DND-41 (cell line): ENCODE measurements around the gene SLC10A7.

ENCODE experiments used
- ATAC-seq: fragments of 200-7000 bp; cut with Tn5 transposase; 3 replicates; pipeline ENCODE4 v1.9.1; 2021; ENCODE audit warnings: low read depth; ENCODE audit not compliant: insufficient read depth
- DNase-seq: peaks from one replicate; pipeline ENCODE4 v3.0.0-alpha.2; 2020
- H2AFZ ChIP-seq: 2 replicates; pipeline ENCODE4 v1.6.0; 2012; ENCODE audit warnings: low read depth, low read length
- H3K27ac ChIP-seq: 2 replicates; pipeline ENCODE4 v1.5.1; 2012; ENCODE audit warnings: low read length, inconsistent platforms
- H3K27me3 ChIP-seq: fragments of 200-600 bp; sonication (generic); 2 replicates; pipeline ENCODE4 v1.6.0; 2012; ENCODE audit warnings: low read length, mild to moderate bottlenecking, inconsistent platforms; ENCODE audit not compliant: insufficient read depth, poor library complexity
- H3K36me3 ChIP-seq: 2 replicates; pipeline ENCODE4 v1.5.1; 2012; ENCODE audit warnings: low read length, inconsistent platforms; ENCODE audit not compliant: insufficient read depth
- H3K4me1 ChIP-seq: 2 replicates; pipeline ENCODE4 v1.5.1; 2012; ENCODE audit warnings: mild to moderate bottlenecking, low read length; ENCODE audit not compliant: insufficient read depth
- H3K4me2 ChIP-seq: 2 replicates; pipeline ENCODE4 v1.6.0; 2012; ENCODE audit warnings: mild to moderate bottlenecking, moderate library complexity, low read length, inconsistent platforms; ENCODE audit not compliant: insufficient read depth
- H3K4me3 ChIP-seq, 2 experiments: fragments of 200-600 bp in 1 of 2; shearing (Covaris generic) in 1 of 2; 2 replicates each; pipeline ENCODE4 v1.5.1; 2012 to 2016; ENCODE audit warnings: inconsistent platforms in 2 of 2, low read length in 2 of 2, mild to moderate bottlenecking in 2 of 2, low read depth in 1 of 2, moderate library complexity in 1 of 2
- H3K79me2 ChIP-seq: 2 replicates; pipeline ENCODE4 v1.6.0; 2012; ENCODE audit warnings: low read length, inconsistent platforms; ENCODE audit not compliant: insufficient read depth
- H3K9ac ChIP-seq: 2 replicates; pipeline ENCODE4 v1.6.0; 2012; ENCODE audit warnings: low read depth, mild to moderate bottlenecking, inconsistent platforms, low read length, moderate library complexity
- H3K9me3 ChIP-seq: 2 replicates; pipeline ENCODE4 v1.5.1; 2012; ENCODE audit warnings: low read length, moderate library complexity, mild to moderate bottlenecking, inconsistent platforms; ENCODE audit not compliant: insufficient read depth, severe bottlenecking
- H4K20me1 ChIP-seq: 2 replicates; pipeline ENCODE4 v1.6.0; 2012; ENCODE audit warnings: low read length; ENCODE audit not compliant: insufficient read depth
- EZH2 ChIP-seq: IDR thresholded peaks from 3 replicates; pipeline ENCODE4 v1.6.1; 2012; ENCODE audit warnings: borderline replicate concordance, low read depth, mild to moderate bottlenecking, moderate library complexity, low read length, inconsistent platforms; ENCODE audit not compliant: severe bottlenecking
- TF ChIP-seq, protein P1 (sequence below): IDR thresholded peaks from 2 replicates; pipeline ENCODE4 v1.5.1; 2012; ENCODE audit warnings: borderline replicate concordance, low read length, moderate library complexity, mild to moderate bottlenecking; ENCODE audit not compliant: poor library complexity, severe bottlenecking; ENCODE audit errors: extremely low read depth

The SLC10A7 gene

DNA sequence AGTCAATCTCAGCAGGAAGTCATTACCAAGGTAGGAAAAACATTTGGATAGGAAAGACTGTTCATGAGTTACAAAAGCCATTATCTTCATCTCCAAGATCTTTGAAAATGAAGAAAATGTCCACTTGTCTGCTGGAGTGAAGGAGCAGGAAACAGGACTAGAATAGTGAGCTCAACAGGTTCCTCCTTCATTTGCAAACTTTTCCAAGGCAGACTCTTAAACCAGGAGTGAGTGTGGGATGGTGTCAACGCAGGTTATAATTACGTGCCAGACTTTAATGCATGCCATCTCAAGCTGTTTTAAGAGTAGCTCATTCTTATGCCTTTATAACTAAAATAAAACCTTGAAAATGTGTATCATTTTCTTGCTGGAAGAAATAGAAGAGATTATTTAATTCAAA lies 310.9 kb downstream of the SLC10A7 start:
- Histone ChIP-seq H2AFZ (no peak overlapping the region), H3K9me3 (no peaks in the 10 kb centered on the region), H3K4me3 (no peak overlapping the region), H3K27ac (no peak overlapping the region), H4K20me1 (no peaks in the 10 kb centered on the region), H3K4me1 (0 out of 2 replicates have a peak, but pooled peaks cover 3% of the 10 kb centered on the region), H3K79me2 (no peaks in the 10 kb centered on the region), H3K4me2 (no peak overlapping the region), H3K27me3 (peaks cover 10% of the 10 kb centered on the region), H3K9ac (no peak overlapping the region), H3K36me3 (no peaks in the 10 kb centered on the region)
- TF ChIP-seq, protein P1, sequence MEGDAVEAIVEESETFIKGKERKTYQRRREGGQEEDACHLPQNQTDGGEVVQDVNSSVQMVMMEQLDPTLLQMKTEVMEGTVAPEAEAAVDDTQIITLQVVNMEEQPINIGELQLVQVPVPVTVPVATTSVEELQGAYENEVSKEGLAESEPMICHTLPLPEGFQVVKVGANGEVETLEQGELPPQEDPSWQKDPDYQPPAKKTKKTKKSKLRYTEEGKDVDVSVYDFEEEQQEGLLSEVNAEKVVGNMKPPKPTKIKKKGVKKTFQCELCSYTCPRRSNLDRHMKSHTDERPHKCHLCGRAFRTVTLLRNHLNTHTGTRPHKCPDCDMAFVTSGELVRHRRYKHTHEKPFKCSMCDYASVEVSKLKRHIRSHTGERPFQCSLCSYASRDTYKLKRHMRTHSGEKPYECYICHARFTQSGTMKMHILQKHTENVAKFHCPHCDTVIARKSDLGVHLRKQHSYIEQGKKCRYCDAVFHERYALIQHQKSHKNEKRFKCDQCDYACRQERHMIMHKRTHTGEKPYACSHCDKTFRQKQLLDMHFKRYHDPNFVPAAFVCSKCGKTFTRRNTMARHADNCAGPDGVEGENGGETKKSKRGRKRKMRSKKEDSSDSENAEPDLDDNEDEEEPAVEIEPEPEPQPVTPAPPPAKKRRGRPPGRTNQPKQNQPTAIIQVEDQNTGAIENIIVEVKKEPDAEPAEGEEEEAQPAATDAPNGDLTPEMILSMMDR: no peak
- TF ChIP-seq EZH2: no peak
- DNase-seq (no peak), ATAC-seq (no peak)

DNA sequence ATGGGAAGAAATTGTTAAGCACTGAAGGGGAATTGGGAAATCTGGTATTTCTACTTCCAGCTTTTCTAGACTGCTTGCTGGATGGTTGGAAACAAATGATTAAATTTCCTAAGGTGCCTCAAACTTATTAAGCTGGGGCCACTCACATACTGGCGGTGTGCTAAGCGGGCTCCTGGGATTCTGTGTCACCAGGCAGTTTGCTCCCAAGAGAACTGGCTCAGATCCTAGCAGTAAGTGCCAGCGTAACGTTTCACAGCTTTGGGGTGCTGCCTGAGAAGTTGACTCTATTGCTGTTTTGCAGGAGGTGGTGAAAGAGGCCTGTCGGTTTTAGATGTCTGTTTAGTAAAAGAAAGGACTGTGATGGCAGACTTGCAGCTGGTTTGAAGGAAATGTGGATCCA lies 314.3 kb downstream of the SLC10A7 start:
- Histone ChIP-seq H3K79me2 (no peaks in the 10 kb centered on the region), H4K20me1 (no peaks in the 10 kb centered on the region), H2AFZ (no peak overlapping the region), H3K9me3 (no peaks in the 10 kb centered on the region), H3K4me3 (no peak overlapping the region), H3K36me3 (no peaks in the 10 kb centered on the region), H3K4me1 (0 out of 2 replicates have a peak, but pooled peaks cover 3% of the 10 kb centered on the region), H3K4me2 (no peak overlapping the region), H3K9ac (no peak overlapping the region), H3K27ac (no peak overlapping the region), H3K27me3 (peaks cover 10% of the 10 kb centered on the region)
- DNase-seq: no peak
- no peak for ATAC-seq
- TF ChIP-seq, protein P1: no peak
- no peak for TF ChIP-seq EZH2
